ENCODE results near the gene SLC9A6. TPM values are rescaled to one million over a fixed set of nuclear protein-coding genes. Genes with fewer than 3 reads are reported as not detected.
"Not testable (repeated sequence)": the region's sequence is repeated elsewhere in the genome, so short reads cannot be mapped to it uniquely, and the experiment has no call there.

Gene SLC9A6
- total RNA-seq, 2 donors from 2014 or later: 16.3 to 25.8 TPM

DNA sequence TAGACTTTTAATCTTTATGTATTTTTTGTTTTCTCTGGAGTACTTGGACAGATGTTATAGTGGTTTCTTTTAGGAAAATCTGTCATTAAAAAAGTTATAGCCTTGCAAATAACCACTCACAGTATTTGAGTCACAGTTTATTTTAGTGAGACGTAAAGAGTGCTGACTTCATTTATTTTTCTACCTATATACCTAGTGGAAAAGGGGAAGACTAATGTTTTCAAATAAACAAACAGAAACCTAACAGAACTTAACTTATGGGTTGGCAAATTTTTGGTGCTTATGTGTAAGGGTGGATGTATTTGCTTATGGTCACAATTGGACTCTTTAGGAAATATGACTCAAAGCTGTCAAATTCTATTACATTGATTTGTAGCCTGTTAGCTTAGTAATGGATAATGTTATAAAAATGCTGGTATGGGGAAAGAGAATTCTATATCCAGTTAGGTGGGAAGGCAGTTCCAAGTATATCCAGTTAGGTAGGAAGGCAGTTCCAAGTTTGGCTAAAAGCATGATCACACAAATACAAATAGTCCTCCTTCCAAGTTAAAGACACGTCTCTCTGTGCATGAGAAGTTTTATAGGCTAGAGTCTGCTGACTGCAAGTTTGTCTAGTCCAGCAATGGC is 61.9 kb downstream of the SLC9A6 start:
- Histone ChIP-seq H3K27me3 (no peaks in the 10 kb centered on the region), H3K4me3 (no peak overlapping the region), H3K9me3 (no peaks in the 10 kb centered on the region), H3K27ac (no peak overlapping the region), H3K4me1 (no peaks in the 10 kb centered on the region), H3K36me3 (no peaks in the 10 kb centered on the region)
- TF ChIP-seq CTCF (IDR thresholded peaks at IDR 0.05): no peak
- DNase-seq (ENCODE audit: low spot score): no peak

DNA sequence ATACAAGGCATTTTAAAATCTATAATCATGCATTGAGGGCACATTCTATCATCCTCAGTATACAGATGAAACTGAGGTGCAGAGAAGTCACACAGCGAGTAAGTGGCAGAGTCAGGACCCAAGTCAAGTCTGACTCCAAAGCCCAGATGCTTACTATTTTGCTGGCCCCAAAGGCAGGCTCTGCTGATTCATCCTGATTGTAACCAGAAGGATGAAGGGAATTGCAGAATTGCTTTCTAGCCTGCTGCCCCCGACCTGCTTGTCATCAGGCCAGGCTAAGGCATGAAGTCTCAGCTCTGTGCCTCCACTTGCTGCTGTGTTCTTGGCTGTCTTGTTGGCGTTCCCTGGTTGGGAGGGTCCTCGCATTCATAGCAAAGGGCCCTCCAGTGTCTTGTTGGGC is 62.7 kb downstream of the SLC9A6 start:
- H3K27ac ChIP-seq: no peak overlapping the region

GRCh38 chrX:136048446-136048845 is 63.2 kb downstream of the SLC9A6 start:
- no peak for TF ChIP-seq CTCF (IDR thresholded peaks at IDR 0.05)
- H3K27ac ChIP-seq: no peak overlapping the region
- H3K4me1 ChIP-seq: no peaks in the 10 kb centered on the region
- no peaks in the 10 kb centered on the region for H3K9me3 ChIP-seq
- no peaks in the 10 kb centered on the region for H3K36me3 ChIP-seq
- no peaks in the 10 kb centered on the region for H3K27me3 ChIP-seq
- H3K4me3 ChIP-seq: no peak overlapping the region
- no peak for DNase-seq (ENCODE audit: low spot score)

More for the DNA sequence above, 62.7 kb downstream of the SLC9A6 start:
- Histone ChIP-seq H3K27me3 (no peaks in the 10 kb centered on the region), H3K9me3 (no peaks in the 10 kb centered on the region), H3K4me1 (no peaks in the 10 kb centered on the region), H3K36me3 (no peaks in the 10 kb centered on the region), H3K4me3 (no peak overlapping the region)
- no peak for DNase-seq (ENCODE audit: low spot score)
- no peak for TF ChIP-seq CTCF (IDR thresholded peaks at IDR 0.05)

DNA sequence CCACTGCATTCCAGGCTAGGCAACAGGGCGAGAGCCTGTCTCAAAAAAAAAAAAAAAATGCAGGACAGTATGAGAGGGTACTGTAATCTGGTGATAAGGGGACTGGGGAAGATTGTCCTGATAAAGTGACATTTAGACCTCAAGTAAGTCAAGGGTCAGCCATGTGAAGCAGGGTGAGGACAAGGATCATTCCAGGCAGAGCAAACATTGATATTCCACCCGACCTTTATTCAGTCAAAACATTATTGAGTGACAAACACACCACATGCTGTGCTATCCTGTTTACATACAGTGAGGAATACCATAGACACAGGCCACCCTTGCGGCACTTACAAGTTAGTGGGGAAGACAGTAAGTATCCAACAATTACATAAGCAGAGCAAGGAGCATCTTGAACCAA is 64.4 kb downstream of the SLC9A6 start:
- H3K36me3 ChIP-seq: no peaks in the 10 kb centered on the region
- H3K27ac ChIP-seq: no peak overlapping the region
- H3K27me3 ChIP-seq: no peaks in the 10 kb centered on the region
- H3K9me3 ChIP-seq: no peaks in the 10 kb centered on the region
- TF ChIP-seq CTCF (IDR thresholded peaks at IDR 0.05): no peak
- H3K4me3 ChIP-seq: no peak overlapping the region
- no peak for DNase-seq (ENCODE audit: low spot score)
- no peaks in the 10 kb centered on the region for H3K4me1 ChIP-seq

DNA sequence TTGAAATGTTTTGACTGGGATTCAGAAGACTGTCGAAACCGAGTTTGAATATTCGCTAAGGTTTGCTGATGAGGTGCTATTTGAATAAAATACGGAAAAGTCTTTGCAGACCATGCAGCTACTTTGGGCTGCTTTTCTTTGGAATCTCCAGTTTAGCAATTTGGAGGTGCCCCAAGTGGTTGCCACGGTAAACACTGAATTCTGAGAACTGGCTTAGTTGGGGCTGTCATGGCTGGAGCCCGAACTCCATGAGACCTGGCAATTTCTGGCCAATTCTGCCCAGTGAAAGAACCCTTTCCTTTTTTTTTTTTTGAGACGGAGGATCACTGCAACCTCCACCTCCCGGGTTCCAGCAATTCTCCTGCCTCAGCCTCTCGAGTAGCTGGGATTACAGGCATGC is 65.6 kb downstream of the SLC9A6 start:
- not testable (repeated sequence) for H3K36me3 ChIP-seq, H3K4me3 ChIP-seq

DNA sequence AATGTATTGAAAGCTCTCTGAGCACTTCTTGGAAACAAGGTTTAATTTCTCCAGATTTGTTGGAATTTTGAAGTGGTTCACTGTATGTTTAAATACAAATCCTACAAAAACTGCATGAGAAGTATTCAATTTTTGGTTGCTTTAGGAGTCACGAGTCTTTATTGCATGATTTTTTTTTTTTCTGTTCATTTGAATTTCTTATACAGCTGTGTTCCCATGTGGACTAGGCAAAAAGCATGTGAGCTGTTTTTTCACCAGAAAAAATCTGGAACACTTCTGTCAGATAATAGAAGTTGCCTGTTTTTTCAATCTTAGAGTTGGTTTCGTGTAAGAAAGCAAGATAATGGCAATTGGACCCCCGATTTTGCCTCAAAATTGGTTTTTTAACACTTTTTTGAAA is 66.4 kb downstream of the SLC9A6 start:
- Histone ChIP-seq H3K4me3 (no peak overlapping the region), H3K27ac (no peak overlapping the region), H3K27me3 (no peaks in the 10 kb centered on the region), H3K36me3 (no peaks in the 10 kb centered on the region), H3K9me3 (no peaks in the 10 kb centered on the region), H3K4me1 (no peaks in the 10 kb centered on the region)
- no peak for DNase-seq (ENCODE audit: low spot score)
- TF ChIP-seq CTCF (IDR thresholded peaks at IDR 0.05): no peak

More for the DNA sequence above, 65.6 kb downstream of the SLC9A6 start:
- H3K9me3 ChIP-seq; DNase-seq (ENCODE audit: low spot score); H3K27me3 ChIP-seq; H3K27ac ChIP-seq; H3K4me1 ChIP-seq: not testable (repeated sequence)

Measured in right atrium auricular region (tissue), 2 donors.